DND-41 (cell line): ENCODE measurements around the gene RUNX1.

Source experiments
- ATAC-seq: fragments of 200-7000 bp; cut with Tn5 transposase; 3 replicates; pipeline ENCODE4 v1.9.1; 2021; ENCODE audit warnings: low read depth; ENCODE audit not compliant: insufficient read depth
- DNase-seq: peaks from one replicate; pipeline ENCODE4 v3.0.0-alpha.2; 2020
- H2AFZ ChIP-seq: 2 replicates; pipeline ENCODE4 v1.6.0; 2012; ENCODE audit warnings: low read depth, low read length
- H3K27ac ChIP-seq: 2 replicates; pipeline ENCODE4 v1.5.1; 2012; ENCODE audit warnings: low read length, inconsistent platforms
- H3K27me3 ChIP-seq: fragments of 200-600 bp; sonication (generic); 2 replicates; pipeline ENCODE4 v1.6.0; 2012; ENCODE audit warnings: low read length, mild to moderate bottlenecking, inconsistent platforms; ENCODE audit not compliant: insufficient read depth, poor library complexity
- H3K36me3 ChIP-seq: 2 replicates; pipeline ENCODE4 v1.5.1; 2012; ENCODE audit warnings: low read length, inconsistent platforms; ENCODE audit not compliant: insufficient read depth
- H3K4me1 ChIP-seq: 2 replicates; pipeline ENCODE4 v1.5.1; 2012; ENCODE audit warnings: mild to moderate bottlenecking, low read length; ENCODE audit not compliant: insufficient read depth
- H3K4me2 ChIP-seq: 2 replicates; pipeline ENCODE4 v1.6.0; 2012; ENCODE audit warnings: mild to moderate bottlenecking, moderate library complexity, low read length, inconsistent platforms; ENCODE audit not compliant: insufficient read depth
- H3K4me3 ChIP-seq, 2 experiments: fragments of 200-600 bp in 1 of 2; shearing (Covaris generic) in 1 of 2; 2 replicates each; pipeline ENCODE4 v1.5.1; 2012 to 2016; ENCODE audit warnings: inconsistent platforms in 2 of 2, low read length in 2 of 2, mild to moderate bottlenecking in 2 of 2, low read depth in 1 of 2, moderate library complexity in 1 of 2
- H3K79me2 ChIP-seq: 2 replicates; pipeline ENCODE4 v1.6.0; 2012; ENCODE audit warnings: low read length, inconsistent platforms; ENCODE audit not compliant: insufficient read depth
- H3K9ac ChIP-seq: 2 replicates; pipeline ENCODE4 v1.6.0; 2012; ENCODE audit warnings: low read depth, mild to moderate bottlenecking, inconsistent platforms, low read length, moderate library complexity
- H3K9me3 ChIP-seq: 2 replicates; pipeline ENCODE4 v1.5.1; 2012; ENCODE audit warnings: low read length, moderate library complexity, mild to moderate bottlenecking, inconsistent platforms; ENCODE audit not compliant: insufficient read depth, severe bottlenecking
- H4K20me1 ChIP-seq: 2 replicates; pipeline ENCODE4 v1.6.0; 2012; ENCODE audit warnings: low read length; ENCODE audit not compliant: insufficient read depth
- EZH2 ChIP-seq: IDR thresholded peaks from 3 replicates; pipeline ENCODE4 v1.6.1; 2012; ENCODE audit warnings: borderline replicate concordance, low read depth, mild to moderate bottlenecking, moderate library complexity, low read length, inconsistent platforms; ENCODE audit not compliant: severe bottlenecking
- TF ChIP-seq, protein P1 (sequence below): IDR thresholded peaks from 2 replicates; pipeline ENCODE4 v1.5.1; 2012; ENCODE audit warnings: borderline replicate concordance, low read length, moderate library complexity, mild to moderate bottlenecking; ENCODE audit not compliant: poor library complexity, severe bottlenecking; ENCODE audit errors: extremely low read depth

The RUNX1 gene

DNA sequence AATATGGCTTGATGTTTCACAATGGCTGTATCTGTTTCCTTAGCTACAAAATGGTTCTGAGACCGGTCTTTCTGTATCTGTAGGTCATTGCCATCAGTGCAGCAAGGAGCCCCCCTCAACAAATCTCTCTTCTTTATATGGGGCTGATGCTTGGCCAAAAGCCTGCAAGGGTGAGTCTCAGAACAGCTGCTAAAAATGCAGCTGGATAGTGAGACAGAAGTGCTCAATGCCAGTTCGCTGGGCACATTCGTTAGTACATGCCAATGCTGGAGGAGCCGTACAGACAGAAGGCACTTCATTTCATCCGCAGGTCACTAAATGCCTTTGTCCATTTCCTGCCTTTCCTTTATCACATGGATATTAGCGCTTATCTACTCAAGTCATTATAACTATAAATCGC lies 67.3 kb downstream of the RUNX1 start:
- no peak overlapping the region for H3K9ac ChIP-seq
- H3K4me1 ChIP-seq: peaks cover 82% of the 10 kb centered on the region
- peaks cover 100% of the 10 kb centered on the region for H3K79me2 ChIP-seq
- H3K27ac ChIP-seq: peak overlapping the region; percentile 48
- DNase-seq: no peak
- ATAC-seq: no peak
- H3K36me3 ChIP-seq: peaks cover 78% of the 10 kb centered on the region
- H3K9me3 ChIP-seq: no peaks in the 10 kb centered on the region
- H4K20me1 ChIP-seq: peaks cover 56% of the 10 kb centered on the region
- no peak overlapping the region for H3K4me2 ChIP-seq
- no peak overlapping the region for H2AFZ ChIP-seq
- no peak overlapping the region for H3K4me3 ChIP-seq
- no peak for TF ChIP-seq EZH2
- TF ChIP-seq, protein P1, sequence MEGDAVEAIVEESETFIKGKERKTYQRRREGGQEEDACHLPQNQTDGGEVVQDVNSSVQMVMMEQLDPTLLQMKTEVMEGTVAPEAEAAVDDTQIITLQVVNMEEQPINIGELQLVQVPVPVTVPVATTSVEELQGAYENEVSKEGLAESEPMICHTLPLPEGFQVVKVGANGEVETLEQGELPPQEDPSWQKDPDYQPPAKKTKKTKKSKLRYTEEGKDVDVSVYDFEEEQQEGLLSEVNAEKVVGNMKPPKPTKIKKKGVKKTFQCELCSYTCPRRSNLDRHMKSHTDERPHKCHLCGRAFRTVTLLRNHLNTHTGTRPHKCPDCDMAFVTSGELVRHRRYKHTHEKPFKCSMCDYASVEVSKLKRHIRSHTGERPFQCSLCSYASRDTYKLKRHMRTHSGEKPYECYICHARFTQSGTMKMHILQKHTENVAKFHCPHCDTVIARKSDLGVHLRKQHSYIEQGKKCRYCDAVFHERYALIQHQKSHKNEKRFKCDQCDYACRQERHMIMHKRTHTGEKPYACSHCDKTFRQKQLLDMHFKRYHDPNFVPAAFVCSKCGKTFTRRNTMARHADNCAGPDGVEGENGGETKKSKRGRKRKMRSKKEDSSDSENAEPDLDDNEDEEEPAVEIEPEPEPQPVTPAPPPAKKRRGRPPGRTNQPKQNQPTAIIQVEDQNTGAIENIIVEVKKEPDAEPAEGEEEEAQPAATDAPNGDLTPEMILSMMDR: no peak
- no peaks in the 10 kb centered on the region for H3K27me3 ChIP-seq

GRCh38 chr21:34980423-34981115 lies 68.5 kb downstream of the RUNX1 start:
- no peak overlapping the region for H3K4me3 ChIP-seq
- no peak overlapping the region for H3K9ac ChIP-seq
- ATAC-seq: no peak
- H3K36me3 ChIP-seq: peaks cover 66% of the 10 kb centered on the region
- no peak for DNase-seq
- H3K27me3 ChIP-seq: no peaks in the 10 kb centered on the region
- peaks cover 82% of the 10 kb centered on the region for H3K4me1 ChIP-seq
- peaks cover 45% of the 10 kb centered on the region for H4K20me1 ChIP-seq
- H3K4me2 ChIP-seq: no peak overlapping the region
- TF ChIP-seq, protein P1: no peak
- no peak for TF ChIP-seq EZH2
- no peaks in the 10 kb centered on the region for H3K9me3 ChIP-seq
- no peak overlapping the region for H2AFZ ChIP-seq
- 0 out of 2 replicates have a peak overlapping the region, but pooled peaks have one; percentile 7 for H3K27ac ChIP-seq
- peaks cover 100% of the 10 kb centered on the region for H3K79me2 ChIP-seq

DNA sequence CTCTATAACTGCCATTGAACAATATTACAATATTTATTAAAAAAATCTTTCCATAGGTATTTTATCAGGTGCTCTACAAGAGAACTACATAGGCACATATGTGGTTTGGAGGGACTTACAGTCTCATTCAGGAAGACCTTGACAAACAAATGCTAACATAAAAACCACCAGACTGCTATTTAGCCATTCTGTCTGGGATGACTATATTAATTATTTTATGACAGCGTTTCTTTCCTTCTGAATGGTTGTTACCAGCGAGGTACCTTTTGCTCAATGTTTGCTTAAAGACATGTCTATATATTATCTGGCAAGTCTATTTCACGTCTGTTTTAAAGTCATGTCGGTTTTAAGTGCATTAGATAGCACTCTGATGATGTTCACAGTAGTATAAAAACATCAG lies 69.7 kb downstream of the RUNX1 start:
- Histone ChIP-seq H3K27me3 (no peaks in the 10 kb centered on the region), H3K79me2 (peaks cover 100% of the 10 kb centered on the region), H2AFZ (no peak overlapping the region), H3K4me3 (no peak overlapping the region), H3K4me2 (no peak overlapping the region), H4K20me1 (peaks cover 37% of the 10 kb centered on the region), H3K27ac (no peak overlapping the region), H3K36me3 (peaks cover 56% of the 10 kb centered on the region), H3K9me3 (no peaks in the 10 kb centered on the region), H3K4me1 (peaks cover 82% of the 10 kb centered on the region), H3K9ac (no peak overlapping the region)
- ATAC-seq (no peak), DNase-seq (no peak)
- TF ChIP-seq EZH2: no peak
- TF ChIP-seq, protein P1: no peak

GRCh38 chr21:34977333-34977732 lies 71.8 kb downstream of the RUNX1 start:
- peaks cover 80% of the 10 kb centered on the region for H3K4me1 ChIP-seq
- no peaks in the 10 kb centered on the region for H3K9me3 ChIP-seq
- TF ChIP-seq, protein P1: no peak
- no peak for TF ChIP-seq EZH2
- no peak for ATAC-seq
- peak overlapping the region; percentile 19; the same call in 1 of the 2 replicates for H3K27ac ChIP-seq
- H3K79me2 ChIP-seq: peaks cover 100% of the 10 kb centered on the region
- H3K36me3 ChIP-seq: peaks cover 45% of the 10 kb centered on the region
- H3K4me2 ChIP-seq: no peak overlapping the region
- DNase-seq: no peak
- H3K27me3 ChIP-seq: no peaks in the 10 kb centered on the region
- H4K20me1 ChIP-seq: peaks cover 36% of the 10 kb centered on the region
- H2AFZ ChIP-seq: no peak overlapping the region
- H3K4me3 ChIP-seq: no peak overlapping the region
- H3K9ac ChIP-seq: no peak overlapping the region
